Fibroblast of lung (primary cell): ENCODE data around the gene FAM53B. TPM values are rescaled to one million over a fixed set of nuclear protein-coding genes. Genes with fewer than 3 reads are reported as not detected.

Experiments used
- DNase-seq, 2 donors: peaks; one replicate each; pipeline versions ENCODE4 v3.0.0 to v3.0.0-alpha.2; 2010; ENCODE audit warnings: low read depth in 2 of 2
- H2AFZ ChIP-seq: 2 replicates; pipeline ENCODE4 v1.5.1; 2012; ENCODE audit warnings: low read length, control low read depth, inconsistent platforms
- H3K27ac ChIP-seq: 2 replicates; pipeline ENCODE4 v1.5.1; 2011; ENCODE audit warnings: low read length, control low read depth; ENCODE audit not compliant: insufficient read depth
- H3K27me3 ChIP-seq: 2 replicates; pipeline ENCODE4 v1.5.1; 2011; ENCODE audit warnings: mild to moderate bottlenecking, low read length; ENCODE audit not compliant: control insufficient read depth, insufficient read depth
- H3K36me3 ChIP-seq: 2 replicates; pipeline ENCODE4 v1.5.1; 2011; ENCODE audit warnings: low read length; ENCODE audit not compliant: control insufficient read depth, insufficient read depth
- H3K4me1 ChIP-seq: 2 replicates; pipeline ENCODE4 v1.5.1; 2011; ENCODE audit warnings: low read length; ENCODE audit not compliant: control insufficient read depth, insufficient read depth; ENCODE audit errors: extremely low read depth
- H3K4me2 ChIP-seq: 2 replicates; pipeline ENCODE4 v1.5.1; 2011; ENCODE audit warnings: low read length, control low read depth; ENCODE audit not compliant: insufficient read depth; ENCODE audit errors: extremely low read depth
- H3K4me3 ChIP-seq, 4 experiments: fragments of 200-600 bp in 1 of 4; sonication (generic) in 1 of 4; replicated peaks in 1 of 4; 2 replicates each; pipeline ENCODE4 v1.5.1; 2011 to 2016; ENCODE audit warnings: low read length in 4 of 4, low read depth in 3 of 4, mild to moderate bottlenecking in 3 of 4, control low read depth in 2 of 4, inconsistent platforms in 1 of 4, mixed read lengths in 1 of 4; ENCODE audit not compliant: insufficient read depth in 1 of 4; ENCODE audit errors: control extremely low read depth in 1 of 4
- H3K79me2 ChIP-seq: 2 replicates; pipeline ENCODE4 v1.5.1; 2012; ENCODE audit warnings: mild to moderate bottlenecking, low read length, inconsistent platforms; ENCODE audit not compliant: control insufficient read depth, insufficient read depth
- H3K9ac ChIP-seq: 2 replicates; pipeline ENCODE4 v1.5.1; 2011; ENCODE audit warnings: mild to moderate bottlenecking, low read length, control low read depth; ENCODE audit not compliant: insufficient read depth
- H3K9me3 ChIP-seq: 2 replicates; pipeline ENCODE4 v1.5.1; 2012; ENCODE audit warnings: low read depth, low read length; ENCODE audit not compliant: control insufficient read depth, insufficient read depth
- H4K20me1 ChIP-seq: 2 replicates; pipeline ENCODE4 v1.5.1; 2011; ENCODE audit warnings: low read length; ENCODE audit not compliant: control insufficient read depth, insufficient read depth; ENCODE audit errors: extremely low read depth
- EZH2 ChIP-seq: IDR thresholded peaks from 2 replicates; pipeline ENCODE4 v1.5.1; 2012; ENCODE audit warnings: low read length, control low read depth, mild to moderate bottlenecking; ENCODE audit errors: missing control alignments
- polyA plus RNA-seq, 2 donors: library from polyadenylated mRNA; depleted of rRNA in 1 of 2; stranded (reverse) in 1 of 2; unstranded in 1 of 2; fragments of >200 nt; gene quantifications; 2 replicates each; pipeline ENCODE4 v1.2.1, GENCODE V29; 2011 to 2012; ENCODE audit warnings: missing spikeins in 1 of 2
- total RNA-seq: library from RNA; depleted of rRNA; stranded (reverse); fragments of >200 nt; gene quantifications from 2 replicates; pipeline ENCODE4 v1.2.1, GENCODE V29; 2014
- TF ChIP-seq, protein P1 (sequence below), 2 donors: IDR thresholded peaks in 1 of 2; conservative IDR thresholded peaks in 1 of 2; 1 replicate in 1 of 2; 2 replicates in 1 of 2; pipeline ENCODE4 v1.5.1; 2011 to 2012; ENCODE audit warnings: low read length in 2 of 2, control low read depth in 1 of 2, inconsistent platforms in 1 of 2, low read depth in 1 of 2, mild to moderate bottlenecking in 1 of 2

The FAM53B gene
- total and polyA plus RNA-seq, 2 donors (not counting 1 experiment from before 2014, with no cell fraction given) = 2.2 to 11.7 TPM

- H3K9ac ChIP-seq = no peak overlapping the region
- TF ChIP-seq, protein P1, sequence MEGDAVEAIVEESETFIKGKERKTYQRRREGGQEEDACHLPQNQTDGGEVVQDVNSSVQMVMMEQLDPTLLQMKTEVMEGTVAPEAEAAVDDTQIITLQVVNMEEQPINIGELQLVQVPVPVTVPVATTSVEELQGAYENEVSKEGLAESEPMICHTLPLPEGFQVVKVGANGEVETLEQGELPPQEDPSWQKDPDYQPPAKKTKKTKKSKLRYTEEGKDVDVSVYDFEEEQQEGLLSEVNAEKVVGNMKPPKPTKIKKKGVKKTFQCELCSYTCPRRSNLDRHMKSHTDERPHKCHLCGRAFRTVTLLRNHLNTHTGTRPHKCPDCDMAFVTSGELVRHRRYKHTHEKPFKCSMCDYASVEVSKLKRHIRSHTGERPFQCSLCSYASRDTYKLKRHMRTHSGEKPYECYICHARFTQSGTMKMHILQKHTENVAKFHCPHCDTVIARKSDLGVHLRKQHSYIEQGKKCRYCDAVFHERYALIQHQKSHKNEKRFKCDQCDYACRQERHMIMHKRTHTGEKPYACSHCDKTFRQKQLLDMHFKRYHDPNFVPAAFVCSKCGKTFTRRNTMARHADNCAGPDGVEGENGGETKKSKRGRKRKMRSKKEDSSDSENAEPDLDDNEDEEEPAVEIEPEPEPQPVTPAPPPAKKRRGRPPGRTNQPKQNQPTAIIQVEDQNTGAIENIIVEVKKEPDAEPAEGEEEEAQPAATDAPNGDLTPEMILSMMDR (conservative IDR thresholded peaks at IDR 0.05 in 1 of 2, IDR thresholded peaks at IDR 0.05 in 1 of 2; ENCODE audit: low read depth in 1 of 2, low read length in 2 of 2) = no peak
- no peak for TF ChIP-seq EZH2
- H3K27me3 ChIP-seq = no peaks in the 10 kb centered on the region
- peaks cover 3% of the 10 kb centered on the region for H3K36me3 ChIP-seq
- H3K4me2 ChIP-seq = no peak overlapping the region
- no peaks in the 10 kb centered on the region for H4K20me1 ChIP-seq
- no peak overlapping the region for H2AFZ ChIP-seq
- no peak overlapping the region for H3K27ac ChIP-seq
- no peak overlapping the region for H3K4me3 ChIP-seq
- no peaks in the 10 kb centered on the region for H3K79me2 ChIP-seq
- H3K4me1 ChIP-seq = no peaks in the 10 kb centered on the region
- H3K9me3 ChIP-seq = no peaks in the 10 kb centered on the region
- no peak for DNase-seq
These were observed 21.1 kb upstream of the FAM53B start for GRCh38 chr10:124765256-124765655.

- H3K9ac ChIP-seq = no peak overlapping the region
- no peak for TF ChIP-seq EZH2
- TF ChIP-seq, protein P1 (conservative IDR thresholded peaks at IDR 0.05 in 1 of 2, IDR thresholded peaks at IDR 0.05 in 1 of 2; ENCODE audit: low read depth in 1 of 2, low read length in 2 of 2) = no peak
- no peaks in the 10 kb centered on the region for H4K20me1 ChIP-seq
- no peaks in the 10 kb centered on the region for H3K27me3 ChIP-seq
- H3K9me3 ChIP-seq = no peaks in the 10 kb centered on the region
- no peaks in the 10 kb centered on the region for H3K79me2 ChIP-seq
- H3K4me2 ChIP-seq = no peak overlapping the region
- no peak overlapping the region for H3K4me3 ChIP-seq
- peaks cover 4% of the 10 kb centered on the region for H3K36me3 ChIP-seq
- H3K27ac ChIP-seq = no peak overlapping the region
- no peaks in the 10 kb centered on the region for H3K4me1 ChIP-seq
- H2AFZ ChIP-seq = no peak overlapping the region
- peak in 1 of 2 donors; percentile 21 for DNase-seq
These were observed 19.1 kb upstream of the FAM53B start for GRCh38 chr10:124763267-124763666.

- no peak overlapping the region for H2AFZ ChIP-seq
- H3K27ac ChIP-seq = no peak overlapping the region
- no peak overlapping the region for H3K4me3 ChIP-seq
- H3K79me2 ChIP-seq = no peaks in the 10 kb centered on the region
- no peaks in the 10 kb centered on the region for H4K20me1 ChIP-seq
- H3K9ac ChIP-seq = no peak overlapping the region
- H3K27me3 ChIP-seq = no peaks in the 10 kb centered on the region
- H3K4me2 ChIP-seq = no peak overlapping the region
- DNase-seq = no peak
- peaks cover 4% of the 10 kb centered on the region for H3K36me3 ChIP-seq
- TF ChIP-seq, protein P1 (conservative IDR thresholded peaks at IDR 0.05 in 1 of 2, IDR thresholded peaks at IDR 0.05 in 1 of 2; ENCODE audit: low read depth in 1 of 2, low read length in 2 of 2) = no peak
- no peak for TF ChIP-seq EZH2
- H3K9me3 ChIP-seq = no peaks in the 10 kb centered on the region
- H3K4me1 ChIP-seq = no peaks in the 10 kb centered on the region
These were observed 18.1 kb upstream of the FAM53B start for GRCh38 chr10:124762281-124762680.
